Measurements from ENCODE around the gene OR1F1. TPM values are rescaled to one million over a fixed set of nuclear protein-coding genes. Genes with fewer than 3 reads are reported as not detected.
A peak's percentile ranks its signal among the peaks of the same experiment; 100 is the strongest.

Gene OR1F1
- total and polyA plus RNA-seq, 9 of the 15 experiments (the other 6 are each of a cell fraction or from before 2014, with no cell fraction given), result 0.15 to 0.61 (median 0.35) TPM; not detected in 3

GRCh38 chr16:3234857-3235561 lies 47.0 kb downstream of the OR1F1 start, which contains the start of gene ZNF200 (continued):
- TF ChIP-seq SFPQ (IDR thresholded peaks at IDR 0.05; ENCODE audit: low read depth, low read length) (no peak), CHAMP1 (IDR thresholded peaks at IDR 0.05) (no peak), PML (IDR thresholded peaks at IDR 0.05; ENCODE audit: low read length) (peak; percentile 66), TSHZ1 (CRISPR knock-in tag; IDR thresholded peaks at IDR 0.05) (no peak), HNRNPUL1 (IDR thresholded peaks at IDR 0.05; ENCODE audit: low read length) (no peak), TCF15 (CRISPR knock-in tag; IDR thresholded peaks at IDR 0.05) (no peak), RBM22 (IDR thresholded peaks at IDR 0.05; ENCODE audit: low read depth, low read length, poor library complexity, severe bottlenecking) (no peak), TFE3 (CRISPR knock-in tag; IDR thresholded peaks at IDR 0.05) (no peak), HIVEP1 (CRISPR knock-in tag; IDR thresholded peaks at IDR 0.05) (no peak)
- TF ChIP-seq, protein P1, sequence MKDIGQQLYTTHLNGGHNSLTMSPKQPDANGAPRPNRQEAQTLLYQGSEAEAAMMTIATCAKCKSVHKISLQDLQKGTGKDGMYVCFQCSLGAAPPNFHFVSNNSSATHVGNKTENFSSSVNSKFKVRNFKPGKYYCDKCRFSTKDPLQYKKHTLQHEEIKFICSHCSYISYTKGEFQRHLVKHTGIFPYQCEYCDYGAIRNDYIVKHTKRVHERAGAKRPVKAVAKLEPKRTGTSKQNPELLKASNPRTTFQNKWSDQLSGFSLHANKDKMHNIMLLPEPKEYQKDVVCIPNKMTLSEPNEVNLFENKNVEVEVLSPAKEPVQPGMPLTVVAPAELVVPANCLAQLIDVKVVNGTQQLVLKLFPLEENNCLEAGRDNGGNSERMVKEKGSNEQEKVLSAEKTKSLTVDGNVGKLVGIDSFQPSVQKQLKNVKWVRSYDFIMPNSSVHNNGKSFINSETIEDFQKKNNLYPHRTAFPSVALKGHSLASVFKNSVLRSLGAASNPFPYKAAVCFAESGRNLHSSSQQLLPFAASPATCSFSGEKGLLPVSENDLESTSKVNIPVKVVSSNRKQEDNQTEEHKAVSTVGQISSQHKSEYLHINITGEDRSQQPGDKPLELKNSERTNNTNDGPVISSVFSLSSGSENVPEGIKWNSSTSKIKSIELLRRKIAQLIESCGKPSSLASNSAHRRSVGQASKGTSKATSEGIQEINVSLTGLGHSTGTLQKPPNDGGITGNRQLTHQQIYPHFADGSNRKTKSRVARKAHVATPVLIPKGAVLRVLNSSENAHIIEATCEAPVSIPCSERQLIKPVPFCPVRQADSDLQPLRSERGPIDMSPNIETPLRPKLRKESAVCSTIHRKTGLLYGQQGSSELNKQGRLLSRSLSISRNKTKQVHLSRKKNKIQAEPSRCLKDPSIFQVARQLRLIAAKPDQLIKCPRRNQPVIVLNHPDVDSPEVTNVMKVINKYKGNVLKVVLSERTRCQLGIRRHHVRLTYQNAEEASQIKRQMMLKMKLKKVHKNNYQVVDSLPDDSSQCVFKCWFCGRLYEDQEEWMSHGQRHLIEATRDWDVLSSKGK (CRISPR knock-in tag; IDR thresholded peaks at IDR 0.05), result no peak
